HT-29 (cell line): Measurements from ENCODE around the gene RRP8. TPM values are rescaled to one million over a fixed set of nuclear protein-coding genes. Genes with fewer than 3 reads are reported as not detected.

ENCODE experiments used
- DNase-seq: peaks from one replicate; pipeline ENCODE4 v3.0.0-alpha.2; 2015; ENCODE audit warnings: low spot score
- total RNA-seq: library from RNA; depleted of rRNA; stranded (reverse); fragments of >200 nt; shearing (Covaris generic); gene quantifications from 2 replicates; pipeline ENCODE4 v1.2.3, GENCODE V29; 2014; rRNA removed

Gene RRP8
- total RNA-seq = 21.4 TPM in 2 replicates

DNA sequence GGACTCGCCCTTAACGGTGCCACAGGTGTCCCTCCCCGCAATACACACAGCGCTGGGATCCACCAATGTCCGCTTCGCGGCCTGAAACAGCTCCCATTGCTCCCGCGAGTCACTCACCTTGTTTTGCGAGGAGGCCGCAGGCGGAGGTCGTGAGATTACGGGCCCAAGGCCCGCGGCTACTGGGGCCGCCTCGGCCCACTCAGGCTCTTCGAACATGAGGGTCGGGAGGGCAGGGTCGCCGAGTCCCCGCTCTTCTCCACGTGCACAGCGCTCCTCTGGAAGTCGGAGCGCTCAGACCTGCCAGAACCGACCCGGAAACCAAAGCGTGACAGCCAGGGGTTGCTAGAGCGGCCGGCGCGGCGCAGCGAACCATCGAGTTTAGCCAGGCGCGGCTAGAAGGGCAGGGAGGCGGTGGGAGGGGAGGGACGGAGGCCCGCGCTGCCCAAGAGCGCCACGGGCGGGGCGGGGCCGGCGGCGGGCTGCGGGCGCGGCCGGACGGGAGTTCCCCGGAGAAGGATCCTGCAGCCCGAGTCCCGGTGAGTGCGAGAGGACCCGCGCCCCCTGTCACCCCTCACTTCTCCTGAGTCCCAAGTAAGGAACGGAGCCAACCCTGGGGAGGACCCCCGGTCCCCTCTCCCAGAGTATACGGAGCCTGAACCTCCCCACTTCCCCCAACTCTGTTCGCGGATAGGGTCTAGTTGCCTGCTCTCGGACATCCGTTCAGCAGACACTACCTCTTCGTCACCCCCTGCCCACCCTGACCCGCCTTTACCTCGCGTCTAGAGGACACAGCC, at the start of gene RRP8, which contains the start of gene ILK:
TSS of gene RRP8 (minus strand) at position 330 of the 794 bp plus-strand sequence. CDS start at position 216, 114 bp downstream.
TSS of gene ILK (plus strand) at position 488 of the 794 bp plus-strand sequence. CDS start 498 bp downstream, outside the sequence.
- DNase-seq = peak; percentile 96

DNA sequence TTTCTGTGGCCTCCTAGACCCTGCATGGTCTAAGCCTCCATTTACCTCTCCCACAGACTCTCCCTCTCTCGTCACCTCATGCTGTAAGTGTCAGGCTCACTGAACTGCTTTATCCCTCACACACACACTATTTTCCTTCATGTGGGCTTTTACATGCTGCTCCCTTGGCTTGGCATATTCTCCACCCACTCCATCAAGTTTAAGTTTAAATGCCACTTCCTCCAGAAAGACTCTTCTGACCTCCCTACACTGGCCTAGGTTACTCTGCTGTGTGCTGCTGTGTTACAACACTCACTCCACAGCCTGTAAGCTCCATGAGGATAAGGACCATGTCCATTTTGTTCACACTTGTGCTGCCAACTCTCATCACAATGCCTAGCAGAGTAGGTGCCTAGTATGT, 49.7 kb upstream of the RRP8 start:
- no peak for DNase-seq

DNA sequence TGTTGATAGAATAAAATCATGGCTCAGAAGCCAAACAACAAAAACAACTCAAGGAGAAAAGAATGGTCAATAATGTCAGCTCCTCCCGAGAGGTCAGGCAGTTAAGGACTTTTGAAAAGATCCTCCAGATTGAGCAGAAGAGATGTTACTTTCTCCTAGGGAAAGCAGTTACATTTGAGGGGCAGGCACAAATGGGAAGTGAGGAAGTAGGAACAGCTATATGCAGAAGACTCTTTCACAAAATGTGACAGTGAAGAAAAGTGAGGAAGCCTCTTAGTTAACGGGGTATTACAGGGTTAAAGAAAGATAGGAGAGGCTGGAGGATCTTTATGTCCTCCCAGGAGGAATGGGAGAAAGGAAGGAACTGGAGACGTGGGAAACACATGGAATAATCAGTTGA, 48.8 kb upstream of the RRP8 start:
- DNase-seq = no peak

DNA sequence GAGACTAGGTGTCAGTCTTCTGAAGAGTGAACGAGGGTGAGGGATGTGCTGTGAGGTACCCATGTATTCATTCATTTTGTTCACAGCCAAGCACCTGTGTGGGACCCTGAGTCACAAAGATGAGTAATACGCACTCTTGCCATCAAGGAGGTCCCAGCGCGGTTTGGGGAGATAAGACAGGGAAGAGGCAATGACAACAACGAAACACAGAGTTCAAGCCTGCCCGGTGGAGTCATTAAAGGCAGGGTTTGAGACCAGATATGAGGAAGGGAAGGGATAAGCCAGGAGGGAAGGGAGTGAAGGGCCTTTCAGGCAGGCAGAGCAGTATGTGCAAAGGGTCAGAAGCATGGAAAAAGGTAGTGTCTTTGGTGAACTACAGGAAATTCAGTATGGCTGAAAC, 47.6 kb upstream of the RRP8 start:
- DNase-seq = no peak

DNA sequence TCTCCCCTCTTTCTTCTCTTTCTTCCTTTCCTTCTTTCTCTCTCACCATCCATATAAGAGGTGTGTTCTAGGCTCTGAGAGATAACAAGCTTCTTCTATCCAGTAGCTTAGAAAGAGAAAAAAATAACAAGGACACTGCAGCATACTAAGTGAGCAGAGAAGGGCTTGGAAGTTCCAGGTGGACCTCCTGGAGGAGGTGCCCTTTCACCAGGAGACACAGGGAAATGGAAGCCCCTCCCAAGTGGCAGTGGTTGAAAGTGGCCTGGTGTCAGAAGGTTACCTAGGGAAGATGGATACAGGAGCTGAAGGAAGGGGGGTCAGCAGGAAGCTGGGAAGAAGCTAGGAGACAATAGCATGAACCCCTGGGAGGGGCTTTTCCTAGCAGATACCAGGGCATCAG, 46.7 kb upstream of the RRP8 start:
- DNase-seq = no peak

- DNase-seq = no peak
These were observed 45.1 kb upstream of the RRP8 start for GRCh38 chr11:6648501-6648900.

- no peak for DNase-seq
These were observed 44.4 kb upstream of the RRP8 start for GRCh38 chr11:6647836-6648235.

GRCh38 chr11:6646918-6647679, 43.7 kb upstream of the RRP8 start:
- no peak for DNase-seq

DNA sequence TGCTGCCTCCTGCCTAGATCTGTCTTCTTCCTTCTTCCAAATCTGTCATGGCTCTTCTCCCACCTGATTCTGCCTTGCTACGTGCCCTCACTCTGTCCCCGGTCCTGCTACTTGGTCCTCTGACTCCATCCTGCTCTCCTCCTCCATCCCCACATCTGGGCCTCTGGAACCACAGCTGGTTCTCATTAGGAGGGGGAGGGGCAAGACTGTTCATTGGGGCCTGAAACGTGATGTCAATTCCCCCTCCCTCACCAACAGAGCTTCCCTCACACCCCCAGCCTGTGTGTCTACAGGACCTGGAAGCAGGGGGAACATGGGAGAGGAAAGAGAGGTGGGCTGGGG, 43.1 kb upstream of the RRP8 start:
- DNase-seq = no peak

- no peak for DNase-seq
These were observed 42.7 kb upstream of the RRP8 start for GRCh38 chr11:6646071-6646470.

GRCh38 chr11:6642957-6643356, 39.5 kb upstream of the RRP8 start:
- DNase-seq = no peak

DNA sequence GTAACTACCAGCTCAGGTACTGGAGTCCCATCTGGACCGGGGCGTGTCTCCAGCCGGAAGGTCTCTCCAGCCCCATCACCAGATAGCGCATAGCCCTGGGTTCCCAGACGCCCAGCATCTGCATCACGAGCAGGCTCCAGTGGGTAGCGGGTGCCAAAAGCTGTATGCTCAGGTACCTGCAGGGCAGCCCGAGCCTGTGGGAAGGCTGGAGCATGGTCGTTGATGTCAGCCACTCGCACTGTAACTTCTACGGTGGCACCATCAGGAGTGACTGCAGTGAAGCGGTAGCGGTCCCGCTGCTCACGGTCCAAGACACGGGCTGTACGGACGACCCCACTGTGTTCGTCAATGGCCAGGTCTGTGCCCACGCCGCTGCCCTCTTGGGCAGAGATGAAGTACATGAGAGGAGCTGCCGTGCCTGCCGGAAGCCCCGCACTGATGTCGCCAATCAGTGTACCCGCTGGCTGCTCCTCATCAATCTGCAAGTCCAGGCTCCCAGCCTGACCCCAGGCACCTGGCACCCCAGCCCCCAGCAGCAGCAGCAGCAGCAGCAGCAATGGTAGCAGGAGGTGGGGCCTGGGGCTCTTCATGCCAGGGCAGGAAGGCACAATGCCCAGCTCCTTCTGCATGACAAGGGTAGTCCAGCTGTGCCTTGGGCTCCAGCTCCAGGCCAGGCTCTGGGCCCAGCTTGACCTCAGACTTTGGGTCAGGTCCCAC, 37.7 kb upstream of the RRP8 start:
- no peak for DNase-seq

DNA sequence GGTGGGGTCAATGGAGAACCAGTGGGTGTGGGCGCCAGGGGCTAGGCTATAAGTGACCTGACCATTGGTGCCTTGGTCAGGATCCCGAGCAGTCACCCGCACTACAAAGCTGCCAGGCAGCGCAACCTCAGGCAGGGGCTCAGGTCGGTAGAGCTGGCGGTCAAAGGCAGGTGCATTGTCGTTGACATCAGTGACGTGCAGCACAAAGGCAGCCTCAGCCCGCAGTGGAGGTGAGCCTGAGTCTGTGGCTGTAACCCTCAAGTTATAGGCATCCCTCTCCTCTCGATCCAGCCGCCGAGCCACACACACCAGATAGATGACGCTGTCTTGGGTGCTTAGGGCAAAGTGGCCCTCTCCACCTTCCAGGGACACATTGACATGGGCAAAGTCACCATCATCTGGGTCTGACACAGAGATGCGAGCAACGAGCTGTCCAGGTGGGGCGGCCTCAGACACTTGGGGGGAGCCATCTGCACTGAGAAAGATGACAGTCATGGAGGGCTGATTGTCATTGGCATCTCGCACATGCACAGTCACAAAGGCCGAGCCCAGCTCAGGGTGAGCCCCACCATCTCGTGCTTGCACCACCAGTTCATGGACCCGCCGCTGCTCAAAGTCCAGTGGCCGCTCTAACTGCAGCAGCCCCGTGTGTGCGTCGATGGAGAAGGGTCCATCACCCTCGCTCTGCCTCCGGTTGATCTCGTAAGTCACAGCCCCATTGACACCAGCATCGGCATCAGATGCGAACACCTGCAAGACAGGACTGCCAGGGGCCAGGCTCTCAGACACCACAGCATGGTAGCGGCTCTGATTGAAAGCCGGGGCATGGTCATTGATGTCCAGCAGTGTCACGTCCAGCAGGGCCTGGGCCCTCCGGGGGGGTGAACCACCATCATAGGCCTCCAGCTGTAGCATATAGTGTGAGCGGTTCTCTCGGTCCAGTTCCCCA, 36.9 kb upstream of the RRP8 start:
- DNase-seq = no peak

GRCh38 chr11:6638429-6638828, 35.0 kb upstream of the RRP8 start:
- peak; percentile 7 for DNase-seq

DNA sequence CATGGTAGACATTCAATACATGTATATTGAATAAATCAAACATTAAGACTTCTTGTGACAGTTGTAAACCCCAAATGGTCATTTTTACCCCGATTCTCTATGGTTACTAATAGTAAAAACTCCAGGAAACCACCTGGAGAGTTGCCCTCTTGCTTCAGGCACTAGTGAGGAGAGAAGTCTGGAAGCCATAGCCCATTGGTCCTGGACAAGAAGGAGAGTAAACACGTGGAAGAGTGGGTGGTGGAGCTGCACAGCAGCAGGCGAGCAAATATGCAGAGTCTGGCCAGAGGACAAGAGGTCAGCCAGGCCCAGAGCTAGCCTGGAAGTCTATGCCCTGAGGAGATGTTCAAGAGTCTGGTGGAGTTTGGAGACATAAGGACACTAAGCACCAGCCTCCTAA, 34.5 kb upstream of the RRP8 start:
- DNase-seq = peak; percentile 31

- DNase-seq = no peak
These were observed 33.1 kb upstream of the RRP8 start for GRCh38 chr11:6636480-6636879.

DNA sequence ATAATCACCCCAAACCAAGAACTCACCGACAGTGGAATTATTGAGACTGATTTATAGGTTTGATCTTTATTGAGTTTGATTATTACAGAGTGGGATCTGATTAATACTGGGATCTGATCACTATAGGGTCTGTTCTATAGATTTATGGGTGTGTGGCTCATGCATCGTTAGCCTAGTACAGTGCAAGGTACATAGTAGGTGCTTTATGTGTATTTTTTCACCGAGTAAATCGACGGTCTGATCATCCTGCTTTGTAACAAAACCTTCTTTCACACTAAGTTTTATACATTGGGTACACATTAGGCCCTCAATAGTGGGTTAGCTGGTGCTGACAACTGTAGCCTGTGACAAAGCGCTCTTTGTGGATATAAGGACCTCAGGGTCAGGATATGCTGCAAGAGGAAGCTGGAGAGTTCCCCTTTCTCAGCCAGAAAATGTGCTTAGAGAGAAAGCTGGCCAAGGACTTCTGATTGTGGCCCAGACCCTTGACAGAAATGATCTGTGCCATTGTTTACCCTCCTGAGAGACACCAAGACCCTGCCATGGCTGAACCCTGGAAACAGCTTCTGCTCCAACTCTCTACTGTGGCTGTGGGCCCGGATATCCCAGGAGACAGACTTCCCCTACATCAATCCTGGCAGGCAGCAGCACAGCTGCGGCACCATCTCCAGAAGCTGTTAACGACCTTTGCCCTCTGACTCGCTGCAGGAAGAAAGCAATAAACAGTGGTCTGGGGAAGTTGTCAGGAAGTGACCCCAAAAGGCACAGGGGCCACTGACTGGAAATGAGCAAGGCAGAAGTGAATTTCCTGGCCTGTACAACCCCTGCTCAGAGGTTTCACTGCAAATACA, 31.9 kb upstream of the RRP8 start:
- DNase-seq = peak; percentile 41

- no peak for DNase-seq
These were observed 31.1 kb upstream of the RRP8 start for GRCh38 chr11:6634534-6634933.

DNA sequence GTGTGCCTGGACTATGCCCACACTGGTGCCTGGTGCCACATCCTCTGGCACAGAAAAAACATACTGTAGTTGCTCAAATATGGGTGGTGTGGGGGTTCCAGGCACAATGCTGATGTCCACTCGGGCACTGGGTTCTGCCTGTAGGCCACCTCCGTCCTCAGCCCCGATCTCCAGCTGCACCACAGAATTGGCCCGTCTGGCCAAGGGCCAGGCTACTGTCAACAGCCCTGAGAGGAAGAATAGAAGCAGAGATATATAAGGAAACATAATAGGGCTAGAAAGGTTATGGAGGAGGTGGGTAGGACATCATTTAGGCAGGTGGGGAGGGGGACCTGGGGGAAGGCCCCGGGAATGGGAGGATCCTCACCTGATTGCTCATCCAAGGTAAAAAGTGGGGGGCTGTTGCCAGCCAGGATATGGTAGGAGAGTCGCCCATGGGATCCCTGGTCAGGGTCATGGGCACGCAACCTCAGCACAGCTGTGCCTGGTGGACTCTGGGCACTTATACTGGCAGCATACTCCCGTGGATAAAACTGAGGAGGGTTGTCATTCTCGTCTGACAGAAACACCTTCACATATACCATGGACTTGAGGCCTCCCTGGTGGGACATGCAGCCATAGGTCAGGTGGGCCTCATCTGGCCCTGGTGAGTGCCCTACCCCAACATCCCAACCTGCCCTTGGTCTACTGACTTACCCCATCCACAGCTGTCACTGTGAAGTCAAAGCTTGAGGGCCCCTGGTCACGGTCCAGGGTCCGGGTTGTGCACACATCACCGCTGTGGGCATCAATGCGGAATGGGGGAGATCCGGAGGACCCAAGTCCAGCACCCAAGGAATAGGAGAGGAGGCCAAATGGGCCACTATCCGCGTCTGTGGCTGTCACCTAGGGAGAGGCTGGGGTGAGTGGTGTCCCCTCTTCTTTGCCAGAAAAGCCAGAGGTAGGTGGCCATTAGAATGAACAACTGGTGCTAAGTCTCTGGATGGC, 30.3 kb upstream of the RRP8 start:
- no peak for DNase-seq
